WTC11 (cell line): ENCODE data around the gene PSME2. TPM values are rescaled to one million over a fixed set of nuclear protein-coding genes. Genes with fewer than 3 reads are reported as not detected.

Experiments used
- ATAC-seq: fragments of 200-7000 bp; cut with Tn5 transposase; 2 replicates; pipeline ENCODE4 v1.10.0; 2021; ENCODE audit warnings: mild to moderate bottlenecking, moderate library complexity
- CTCF ChIA-PET: fragments of 300-600 bp; sonication (Branson Sonifier 250); formaldehyde crosslinking; loops from one replicate; lab custom pipeline; 2021; ENCODE audit warnings: antibody characterized with exemption; lab: Charles Lee
- POLR2A ChIA-PET: fragments of 350-600 bp; sonication (Branson Sonifier 250); formaldehyde crosslinking; loops from one replicate; lab custom pipeline; 2021; ENCODE audit warnings: antibody characterized with exemption; lab: Charles Lee
- DNase-seq: peaks from one replicate; pipeline ENCODE4 v3.0.0; 2021; ENCODE audit warnings: low spot score
- H3K27ac Mint-ChIP-seq: 2 replicates; pipeline ENCODE4 v1.8.0; 2021; ENCODE audit warnings: mixed read lengths
- H3K27me3 Mint-ChIP-seq: 2 replicates; pipeline ENCODE4 v1.8.0; 2021; ENCODE audit warnings: low read depth, mild to moderate bottlenecking, moderate library complexity, mixed read lengths
- H3K36me3 Mint-ChIP-seq: 2 replicates; pipeline ENCODE4 v1.8.0; 2021; ENCODE audit warnings: mixed read lengths
- H3K4me1 Mint-ChIP-seq: 2 replicates; pipeline ENCODE4 v1.8.0; 2022; ENCODE audit warnings: mixed read lengths
- H3K4me3 Mint-ChIP-seq: 2 replicates; pipeline ENCODE4 v1.8.0; 2021; ENCODE audit warnings: mild to moderate bottlenecking, moderate library complexity, mixed read lengths
- H3K9me3 Mint-ChIP-seq: 2 replicates; pipeline ENCODE4 v1.8.0; 2021; ENCODE audit warnings: mixed read lengths
- ATF2 ChIP-seq: sonication (generic); formaldehyde crosslinking; IDR thresholded peaks from 2 replicates; pipeline ENCODE4 v1.8.1; 2022; ENCODE audit warnings: low read depth, missing genetic modification reagents, borderline replicate concordance
- CBFB ChIP-seq: sonication (generic); formaldehyde crosslinking; IDR thresholded peaks from 2 replicates; pipeline ENCODE4 v1.8.1; 2022; ENCODE audit warnings: mild to moderate bottlenecking, low read depth, missing genetic modification reagents
- CREB1 ChIP-seq: sonication (generic); formaldehyde crosslinking; IDR thresholded peaks from 2 replicates; pipeline ENCODE4 v1.8.0; 2023; ENCODE audit warnings: mild to moderate bottlenecking, missing genetic modification reagents
- FOXK1 ChIP-seq: sonication (generic); formaldehyde crosslinking; IDR thresholded peaks from 2 replicates; pipeline ENCODE4 v1.8.0; 2022; ENCODE audit warnings: mild to moderate bottlenecking, moderate library complexity, missing genetic modification reagents
- FOXP1 ChIP-seq: sonication (generic); formaldehyde crosslinking; IDR thresholded peaks from 2 replicates; pipeline ENCODE4 v1.8.0; 2022; ENCODE audit warnings: missing genetic modification reagents, mild to moderate bottlenecking, moderate library complexity, borderline replicate concordance
- MLX ChIP-seq: sonication (generic); formaldehyde crosslinking; IDR thresholded peaks from 2 replicates; pipeline ENCODE4 v1.8.1; 2023; ENCODE audit warnings: mild to moderate bottlenecking, missing genetic modification reagents, moderate library complexity
- MYBL2 ChIP-seq: sonication (generic); formaldehyde crosslinking; IDR thresholded peaks from 2 replicates; pipeline ENCODE4 v1.8.1; 2023; ENCODE audit warnings: mild to moderate bottlenecking, moderate library complexity, missing genetic modification reagents
- NFE2L1 ChIP-seq: sonication (generic); formaldehyde crosslinking; IDR thresholded peaks from 2 replicates; pipeline ENCODE4 v1.8.1; 2023; ENCODE audit warnings: missing genetic modification reagents
- PRDM15 ChIP-seq: sonication (generic); formaldehyde crosslinking; IDR thresholded peaks from 2 replicates; pipeline ENCODE4 v1.8.0; 2022; ENCODE audit warnings: missing genetic modification reagents
- SMAD3 ChIP-seq: sonication (generic); formaldehyde crosslinking; IDR thresholded peaks from 2 replicates; pipeline ENCODE4 v1.8.0; 2022; ENCODE audit warnings: missing genetic modification reagents, mild to moderate bottlenecking, borderline replicate concordance
- TCF7 ChIP-seq: sonication (generic); formaldehyde crosslinking; IDR thresholded peaks from 2 replicates; pipeline ENCODE4 v1.8.0; 2022; ENCODE audit warnings: mild to moderate bottlenecking, low read depth, missing genetic modification reagents, moderate library complexity
- TP53 ChIP-seq: sonication (generic); formaldehyde crosslinking; IDR thresholded peaks from 2 replicates; pipeline ENCODE4 v1.8.1; 2023; ENCODE audit warnings: mild to moderate bottlenecking, missing genetic modification reagents
- ZBTB21 ChIP-seq: sonication (generic); formaldehyde crosslinking; IDR thresholded peaks from 2 replicates; pipeline ENCODE4 v1.8.1; 2023; ENCODE audit warnings: mild to moderate bottlenecking, missing genetic modification reagents, borderline replicate concordance
- ZBTB43 ChIP-seq: sonication (generic); formaldehyde crosslinking; IDR thresholded peaks from 2 replicates; pipeline ENCODE4 v1.8.1; 2023; ENCODE audit warnings: mild to moderate bottlenecking, missing genetic modification reagents
- ZNF138 ChIP-seq: sonication (generic); formaldehyde crosslinking; conservative IDR thresholded peaks from 2 replicates; pipeline ENCODE4 v1.8.1; 2022; ENCODE audit warnings: mild to moderate bottlenecking, moderate library complexity, missing genetic modification reagents
- ZNF219 ChIP-seq: sonication (generic); formaldehyde crosslinking; IDR thresholded peaks from 2 replicates; pipeline ENCODE4 v1.8.0; 2023; ENCODE audit warnings: missing genetic modification reagents, mild to moderate bottlenecking, borderline replicate concordance
- ZNF423 ChIP-seq: fragments of 250-450 bp; sonication (Bioruptor Pico); IDR thresholded peaks from 2 replicates; pipeline ENCODE4 v2.1.2; 2022; ENCODE audit warnings: mild to moderate bottlenecking, moderate library complexity
- total RNA-seq: library from RNA; stranded (reverse); gene quantifications from 3 replicates; pipeline ENCODE4 v1.2.3, GENCODE V29; 2021
- TF ChIP-seq, protein P1 (sequence below): sonication (generic); formaldehyde crosslinking; IDR thresholded peaks from 2 replicates; pipeline ENCODE4 v1.8.1; 2023; ENCODE audit warnings: mild to moderate bottlenecking, missing genetic modification reagents, moderate library complexity
- TF ChIP-seq, protein P2 (sequence below): sonication (generic); formaldehyde crosslinking; IDR thresholded peaks from 2 replicates; pipeline ENCODE4 v1.8.1; 2023; ENCODE audit warnings: mild to moderate bottlenecking, moderate library complexity, missing genetic modification reagents
- TF ChIP-seq, protein P3 (sequence below): sonication (generic); formaldehyde crosslinking; IDR thresholded peaks from 2 replicates; pipeline ENCODE4 v1.8.1; 2022; ENCODE audit warnings: mild to moderate bottlenecking, moderate library complexity, missing genetic modification reagents
- TF ChIP-seq, protein P4 (sequence below): sonication (generic); formaldehyde crosslinking; IDR thresholded peaks from 2 replicates; pipeline ENCODE4 v1.8.0; 2022; ENCODE audit warnings: mild to moderate bottlenecking, missing genetic modification reagents

Gene PSME2
- total RNA-seq, 1 experiment from 2014 or later, result 103 TPM

DNA sequence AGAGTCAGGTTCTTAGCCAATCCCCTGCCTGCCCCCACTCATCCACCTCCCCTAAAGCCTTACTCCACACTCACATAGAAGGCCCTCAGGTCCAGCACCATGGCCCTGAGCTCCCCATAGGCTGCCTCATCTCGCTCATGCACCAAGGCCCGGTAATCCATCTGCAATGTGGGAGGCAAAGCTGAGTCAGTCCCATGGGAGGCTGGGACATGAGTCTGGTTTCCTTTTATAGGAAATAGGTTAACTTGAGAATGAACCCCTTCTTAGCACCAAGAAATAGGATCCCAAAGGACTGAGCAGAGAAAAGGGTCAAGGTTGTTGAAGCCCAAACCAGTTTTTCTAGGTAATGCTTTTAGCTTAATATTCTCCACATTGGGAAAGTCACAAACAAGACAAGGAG is 2.9 kb downstream of the PSME2 start:
- peaks cover 29% of the 10 kb centered on the region for H3K4me1 Mint-ChIP-seq
- no peak overlapping the region for H3K27ac Mint-ChIP-seq
- no peaks in the 10 kb centered on the region for H3K9me3 Mint-ChIP-seq
- H3K27me3 Mint-ChIP-seq, result no peaks in the 10 kb centered on the region
- POLR2A ChIA-PET, result no interaction called here
- no peak overlapping the region for H3K4me3 Mint-ChIP-seq
- H3K36me3 Mint-ChIP-seq, result peaks cover 29% of the 10 kb centered on the region
- CTCF ChIA-PET, result interaction anchor here (1.5 kb wide), 1 partner anchor 18 kb away, joined by 3 read pairs; the partner anchor contains the start of gene IRF9
- DNase-seq, result no peak
- no peak for ATAC-seq
- TF ChIP-seq ZBTB43 (CRISPR knock-in tag), result no peak
- TF ChIP-seq CBFB, result no peak
- TF ChIP-seq MLX, result no peak

- ChIA-PET CTCF (interaction anchor here (0.6 to 2.3 kb wide), 14 partner anchors 20 to 586 kb away, joined by 3 to 26 read pairs (median 5); partner anchors contain the start of genes CIDEB, DCAF11, IRF9 and NRL), POLR2A (interaction anchor here (0.6 to 2.1 kb wide), 12 partner anchors 10 to 603 kb away, joined by 3 to 24 read pairs (median 4); partner anchors contain the start of genes CARMIL3, CHMP4A, DCAF11 and IRF9)
- peaks cover 42% of the 10 kb centered on the region for H3K36me3 Mint-ChIP-seq
- peak within 1 kb of the TSS; percentile 95 for H3K4me3 Mint-ChIP-seq
- peak; percentile 100 for DNase-seq
- peak within 1 kb of the TSS; percentile 99 for H3K27ac Mint-ChIP-seq
- no peaks in the 10 kb centered on the region for H3K27me3 Mint-ChIP-seq
- H3K4me1 Mint-ChIP-seq, result peaks cover 35% of the 10 kb centered on the region
- H3K9me3 Mint-ChIP-seq, result no peaks in the 10 kb centered on the region
- ATAC-seq, result peak; percentile 89
- TF ChIP-seq FOXP1 (CRISPR knock-in tag) (peak; percentile 83), PRDM15 (no peak; the same call in 1 of the 2 replicates), ZNF138 (CRISPR knock-in tag) (0 out of 2 replicates have a peak, but pooled peaks have one; percentile 59), SMAD3 (CRISPR knock-in tag) (0 out of 2 replicates have a peak, but pooled peaks have one; percentile 3), TCF7 (CRISPR knock-in tag) (0 out of 2 replicates have a peak, but pooled peaks have one; percentile 37), NFE2L1 (CRISPR knock-in tag) (peak; percentile 71), ZNF423 (CRISPR knock-in tag) (no peak), CREB1 (CRISPR knock-in tag) (0 out of 2 replicates have a peak, but pooled peaks have one; percentile 9), ZNF219 (CRISPR knock-in tag) (peak; percentile 51; the same call in 1 of the 2 replicates), TP53 (CRISPR knock-in tag) (peak; percentile 27; the same call in 1 of the 2 replicates), FOXK1 (CRISPR knock-in tag) (peak; percentile 11; the same call in 1 of the 2 replicates), MYBL2 (CRISPR knock-in tag) (peak; percentile 98), ZBTB21 (peak; percentile 55; the same call in 1 of the 2 replicates), ATF2 (CRISPR knock-in tag) (peak; percentile 30; the same call in 1 of the 2 replicates)
- TF ChIP-seq, protein P1, sequence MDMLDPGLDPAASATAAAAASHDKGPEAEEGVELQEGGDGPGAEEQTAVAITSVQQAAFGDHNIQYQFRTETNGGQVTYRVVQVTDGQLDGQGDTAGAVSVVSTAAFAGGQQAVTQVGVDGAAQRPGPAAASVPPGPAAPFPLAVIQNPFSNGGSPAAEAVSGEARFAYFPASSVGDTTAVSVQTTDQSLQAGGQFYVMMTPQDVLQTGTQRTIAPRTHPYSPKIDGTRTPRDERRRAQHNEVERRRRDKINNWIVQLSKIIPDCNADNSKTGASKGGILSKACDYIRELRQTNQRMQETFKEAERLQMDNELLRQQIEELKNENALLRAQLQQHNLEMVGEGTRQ (CRISPR knock-in tag), result peak; percentile 89
- TF ChIP-seq, protein P2, sequence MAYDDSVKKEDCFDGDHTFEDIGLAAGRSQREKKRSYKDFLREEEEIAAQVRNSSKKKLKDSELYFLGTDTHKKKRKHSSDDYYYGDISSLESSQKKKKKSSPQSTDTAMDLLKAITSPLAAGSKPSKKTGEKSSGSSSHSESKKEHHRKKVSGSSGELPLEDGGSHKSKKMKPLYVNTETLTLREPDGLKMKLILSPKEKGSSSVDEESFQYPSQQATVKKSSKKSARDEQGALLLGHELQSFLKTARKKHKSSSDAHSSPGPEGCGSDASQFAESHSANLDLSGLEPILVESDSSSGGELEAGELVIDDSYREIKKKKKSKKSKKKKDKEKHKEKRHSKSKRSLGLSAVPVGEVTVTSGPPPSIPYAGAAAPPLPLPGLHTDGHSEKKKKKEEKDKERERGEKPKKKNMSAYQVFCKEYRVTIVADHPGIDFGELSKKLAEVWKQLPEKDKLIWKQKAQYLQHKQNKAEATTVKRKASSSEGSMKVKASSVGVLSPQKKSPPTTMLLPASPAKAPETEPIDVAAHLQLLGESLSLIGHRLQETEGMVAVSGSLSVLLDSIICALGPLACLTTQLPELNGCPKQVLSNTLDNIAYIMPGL (CRISPR knock-in tag), result peak; percentile 84; the same call in 1 of the 2 replicates
- TF ChIP-seq, protein P3, sequence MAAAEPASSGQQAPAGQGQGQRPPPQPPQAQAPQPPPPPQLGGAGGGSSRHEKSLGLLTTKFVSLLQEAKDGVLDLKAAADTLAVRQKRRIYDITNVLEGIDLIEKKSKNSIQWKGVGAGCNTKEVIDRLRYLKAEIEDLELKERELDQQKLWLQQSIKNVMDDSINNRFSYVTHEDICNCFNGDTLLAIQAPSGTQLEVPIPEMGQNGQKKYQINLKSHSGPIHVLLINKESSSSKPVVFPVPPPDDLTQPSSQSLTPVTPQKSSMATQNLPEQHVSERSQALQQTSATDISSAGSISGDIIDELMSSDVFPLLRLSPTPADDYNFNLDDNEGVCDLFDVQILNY (CRISPR knock-in tag), result peak; percentile 84
- TF ChIP-seq, protein P4, sequence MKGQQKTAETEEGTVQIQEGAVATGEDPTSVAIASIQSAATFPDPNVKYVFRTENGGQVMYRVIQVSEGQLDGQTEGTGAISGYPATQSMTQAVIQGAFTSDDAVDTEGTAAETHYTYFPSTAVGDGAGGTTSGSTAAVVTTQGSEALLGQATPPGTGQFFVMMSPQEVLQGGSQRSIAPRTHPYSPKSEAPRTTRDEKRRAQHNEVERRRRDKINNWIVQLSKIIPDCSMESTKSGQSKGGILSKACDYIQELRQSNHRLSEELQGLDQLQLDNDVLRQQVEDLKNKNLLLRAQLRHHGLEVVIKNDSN, result peak; percentile 82
These were observed 5.1 kb downstream of the PSME2 start, which contains the start of gene EMC9 for GRCh38 chr14:24141097-24141880. EMC9 (minus strand) TSS chr14:24141591; CDS start chr14:24141304, 287 bp downstream.
